Measurements from ENCODE around the gene DENND6B.

DENND6B gene

GRCh38 chr22:50280708-50281383 is 46.0 kb downstream of the DENND6B start:
- Histone ChIP-seq H3K36me3 (ENCODE audit: control insufficient read depth, insufficient read depth, low read length) (no peaks in the 10 kb centered on the region), H3K27ac (ENCODE audit: insufficient read depth, low read length, poor library complexity, severe bottlenecking) (no peak overlapping the region)

GRCh38 chr22:50280022-50280707 is 46.6 kb downstream of the DENND6B start:
- Histone ChIP-seq H3K27me3 (replicated peaks; ENCODE audit: control insufficient read depth, insufficient read depth, low read length, poor library complexity, severe bottlenecking) (no peaks in the 10 kb centered on the region), H3K27ac (ENCODE audit: insufficient read depth, low read length, poor library complexity, severe bottlenecking) (no peak overlapping the region), H3K4me1 (ENCODE audit: control insufficient read depth, insufficient read depth, low read length, poor library complexity, severe bottlenecking) (no peaks in the 10 kb centered on the region), H3K36me3 (ENCODE audit: control insufficient read depth, insufficient read depth, low read length) (no peaks in the 10 kb centered on the region), H3K9me3 (ENCODE audit: control insufficient read depth, low read length) (no peaks in the 10 kb centered on the region), H3K4me3 (ENCODE audit: insufficient read depth, low read depth, low read length, poor library complexity, severe bottlenecking) (no peak overlapping the region)
- DNase-seq, result no peak

More at GRCh38 chr22:50280708-50281383, 46.0 kb downstream of the DENND6B start:
- Histone ChIP-seq H3K9me3 (ENCODE audit: control insufficient read depth, low read length) (no peaks in the 10 kb centered on the region), H3K4me3 (ENCODE audit: insufficient read depth, low read depth, low read length, poor library complexity, severe bottlenecking) (no peak overlapping the region), H3K4me1 (ENCODE audit: control insufficient read depth, insufficient read depth, low read length, poor library complexity, severe bottlenecking) (no peaks in the 10 kb centered on the region), H3K27me3 (replicated peaks; ENCODE audit: control insufficient read depth, insufficient read depth, low read length, poor library complexity, severe bottlenecking) (no peaks in the 10 kb centered on the region)
- no peak for DNase-seq

- H3K27ac ChIP-seq (ENCODE audit: insufficient read depth, low read length, poor library complexity, severe bottlenecking), result no peak overlapping the region
- H3K4me3 ChIP-seq (ENCODE audit: insufficient read depth, low read depth, low read length, poor library complexity, severe bottlenecking), result no peak overlapping the region
- no peaks in the 10 kb centered on the region for H3K27me3 ChIP-seq (replicated peaks; ENCODE audit: control insufficient read depth, insufficient read depth, low read length, poor library complexity, severe bottlenecking)
- no peak for DNase-seq
- H3K9me3 ChIP-seq (ENCODE audit: control insufficient read depth, low read length), result no peaks in the 10 kb centered on the region
- H3K4me1 ChIP-seq (ENCODE audit: control insufficient read depth, insufficient read depth, low read length, poor library complexity, severe bottlenecking), result peaks cover 3% of the 10 kb centered on the region
- no peaks in the 10 kb centered on the region for H3K36me3 ChIP-seq (ENCODE audit: control insufficient read depth, insufficient read depth, low read length)
Observed at GRCh38 chr22:50278956-50279619, 47.7 kb downstream of the DENND6B start.

DNA sequence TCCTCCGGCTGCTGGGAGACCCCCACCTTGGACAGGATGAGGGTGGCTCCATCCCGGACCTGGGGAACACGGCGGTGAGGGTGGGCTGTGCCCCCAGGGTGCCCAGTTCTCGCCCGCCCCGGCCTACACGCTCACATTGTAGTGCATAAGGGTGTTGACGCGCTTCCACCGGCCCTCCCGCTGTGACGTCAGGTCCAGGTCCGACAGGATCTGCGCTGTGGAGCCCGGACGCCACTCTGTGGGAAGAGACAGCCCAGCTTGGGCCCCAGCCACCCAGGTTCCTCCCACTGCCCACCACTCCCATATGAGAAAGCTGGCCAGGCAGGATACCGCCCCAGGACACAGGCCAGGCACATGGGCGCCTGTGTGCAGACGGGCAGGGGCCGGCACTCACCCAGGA is 48.4 kb downstream of the DENND6B start:
- H3K4me3 ChIP-seq (ENCODE audit: insufficient read depth, low read depth, low read length, poor library complexity, severe bottlenecking), result no peak overlapping the region

GRCh38 chr22:50277761-50278160 is 49.1 kb downstream of the DENND6B start:
- no peak overlapping the region for H3K4me3 ChIP-seq (ENCODE audit: insufficient read depth, low read depth, low read length, poor library complexity, severe bottlenecking)
- no peaks in the 10 kb centered on the region for H3K36me3 ChIP-seq (ENCODE audit: control insufficient read depth, insufficient read depth, low read length)
- H3K4me1 ChIP-seq (ENCODE audit: control insufficient read depth, insufficient read depth, low read length, poor library complexity, severe bottlenecking), result peaks cover 3% of the 10 kb centered on the region
- no peak for DNase-seq
- no peak overlapping the region for H3K27ac ChIP-seq (ENCODE audit: insufficient read depth, low read length, poor library complexity, severe bottlenecking)
- no peaks in the 10 kb centered on the region for H3K9me3 ChIP-seq (ENCODE audit: control insufficient read depth, low read length)
- H3K27me3 ChIP-seq (replicated peaks; ENCODE audit: control insufficient read depth, insufficient read depth, low read length, poor library complexity, severe bottlenecking), result no peaks in the 10 kb centered on the region

More for the DNA sequence above, 48.4 kb downstream of the DENND6B start:
- no peak for DNase-seq
- Histone ChIP-seq H3K27me3 (replicated peaks; ENCODE audit: control insufficient read depth, insufficient read depth, low read length, poor library complexity, severe bottlenecking) (no peaks in the 10 kb centered on the region), H3K4me1 (ENCODE audit: control insufficient read depth, insufficient read depth, low read length, poor library complexity, severe bottlenecking) (peaks cover 3% of the 10 kb centered on the region), H3K36me3 (ENCODE audit: control insufficient read depth, insufficient read depth, low read length) (no peaks in the 10 kb centered on the region), H3K27ac (ENCODE audit: insufficient read depth, low read length, poor library complexity, severe bottlenecking) (no peak overlapping the region), H3K9me3 (ENCODE audit: control insufficient read depth, low read length) (no peaks in the 10 kb centered on the region)

GRCh38 chr22:50276143-50276542 is 50.7 kb downstream of the DENND6B start:
- peak in 2 of 3 donors; percentile 31 to 51 for DNase-seq
- H3K27me3 ChIP-seq (replicated peaks; ENCODE audit: control insufficient read depth, insufficient read depth, low read length, poor library complexity, severe bottlenecking), result no peaks in the 10 kb centered on the region
- H3K9me3 ChIP-seq (ENCODE audit: control insufficient read depth, low read length), result no peaks in the 10 kb centered on the region
- H3K36me3 ChIP-seq (ENCODE audit: control insufficient read depth, insufficient read depth, low read length), result no peaks in the 10 kb centered on the region
- H3K4me1 ChIP-seq (ENCODE audit: control insufficient read depth, insufficient read depth, low read length, poor library complexity, severe bottlenecking), result peaks cover 13% of the 10 kb centered on the region
- no peak overlapping the region for H3K27ac ChIP-seq (ENCODE audit: insufficient read depth, low read length, poor library complexity, severe bottlenecking)
- no peak overlapping the region for H3K4me3 ChIP-seq (ENCODE audit: insufficient read depth, low read depth, low read length, poor library complexity, severe bottlenecking)

- no peak overlapping the region for H3K4me3 ChIP-seq (ENCODE audit: insufficient read depth, low read depth, low read length, poor library complexity, severe bottlenecking)
- H3K27me3 ChIP-seq (replicated peaks; ENCODE audit: control insufficient read depth, insufficient read depth, low read length, poor library complexity, severe bottlenecking), result no peaks in the 10 kb centered on the region
- H3K9me3 ChIP-seq (ENCODE audit: control insufficient read depth, low read length), result no peaks in the 10 kb centered on the region
- H3K36me3 ChIP-seq (ENCODE audit: control insufficient read depth, insufficient read depth, low read length), result no peaks in the 10 kb centered on the region
- DNase-seq, result no peak
- no peak overlapping the region for H3K27ac ChIP-seq (ENCODE audit: insufficient read depth, low read length, poor library complexity, severe bottlenecking)
- H3K4me1 ChIP-seq (ENCODE audit: control insufficient read depth, insufficient read depth, low read length, poor library complexity, severe bottlenecking), result peaks cover 20% of the 10 kb centered on the region
Observed at GRCh38 chr22:50275181-50276055, 51.4 kb downstream of the DENND6B start.

DNA sequence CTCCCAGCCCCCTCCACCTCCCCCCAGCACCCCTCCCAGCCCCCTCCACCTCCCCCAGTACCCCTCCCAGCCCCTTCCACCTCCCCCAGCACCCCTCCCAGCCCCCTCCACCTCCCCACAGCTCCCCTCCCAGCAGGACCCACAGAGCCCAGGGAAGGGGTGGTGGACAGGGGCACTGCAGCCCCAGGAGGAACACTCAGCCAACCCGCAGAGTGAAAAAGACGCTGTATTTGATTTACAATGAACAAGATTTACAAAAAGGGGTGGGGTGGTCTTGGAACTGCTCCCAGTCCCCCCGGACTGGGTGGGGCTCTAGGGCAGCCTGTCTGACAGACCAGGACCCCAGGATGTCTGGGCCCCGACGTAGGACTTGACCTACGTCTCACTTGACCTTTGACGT is 52.0 kb downstream of the DENND6B start:
- Histone ChIP-seq H3K27ac (ENCODE audit: insufficient read depth, low read length, poor library complexity, severe bottlenecking) (no peak overlapping the region), H3K9me3 (ENCODE audit: control insufficient read depth, low read length) (no peaks in the 10 kb centered on the region), H3K27me3 (replicated peaks; ENCODE audit: control insufficient read depth, insufficient read depth, low read length, poor library complexity, severe bottlenecking) (no peaks in the 10 kb centered on the region), H3K4me1 (ENCODE audit: control insufficient read depth, insufficient read depth, low read length, poor library complexity, severe bottlenecking) (peaks cover 23% of the 10 kb centered on the region), H3K4me3 (ENCODE audit: insufficient read depth, low read depth, low read length, poor library complexity, severe bottlenecking) (no peak overlapping the region), H3K36me3 (ENCODE audit: control insufficient read depth, insufficient read depth, low read length) (no peaks in the 10 kb centered on the region)
- no peak for DNase-seq

- Histone ChIP-seq H3K9me3 (ENCODE audit: control insufficient read depth, low read length) (no peaks in the 10 kb centered on the region), H3K36me3 (ENCODE audit: control insufficient read depth, insufficient read depth, low read length) (no peaks in the 10 kb centered on the region), H3K4me3 (ENCODE audit: insufficient read depth, low read depth, low read length, poor library complexity, severe bottlenecking) (no peak overlapping the region), H3K27ac (ENCODE audit: insufficient read depth, low read length, poor library complexity, severe bottlenecking) (no peak overlapping the region), H3K27me3 (replicated peaks; ENCODE audit: control insufficient read depth, insufficient read depth, low read length, poor library complexity, severe bottlenecking) (no peaks in the 10 kb centered on the region), H3K4me1 (ENCODE audit: control insufficient read depth, insufficient read depth, low read length, poor library complexity, severe bottlenecking) (peaks cover 28% of the 10 kb centered on the region)
- no peak for DNase-seq
Observed at GRCh38 chr22:50274311-50274710, 52.5 kb downstream of the DENND6B start.

All from effector memory CD4-positive, alpha-beta T cell (primary cell).